Measurements from ENCODE around the gene CLCNKB.

The CLCNKB gene

DNA sequence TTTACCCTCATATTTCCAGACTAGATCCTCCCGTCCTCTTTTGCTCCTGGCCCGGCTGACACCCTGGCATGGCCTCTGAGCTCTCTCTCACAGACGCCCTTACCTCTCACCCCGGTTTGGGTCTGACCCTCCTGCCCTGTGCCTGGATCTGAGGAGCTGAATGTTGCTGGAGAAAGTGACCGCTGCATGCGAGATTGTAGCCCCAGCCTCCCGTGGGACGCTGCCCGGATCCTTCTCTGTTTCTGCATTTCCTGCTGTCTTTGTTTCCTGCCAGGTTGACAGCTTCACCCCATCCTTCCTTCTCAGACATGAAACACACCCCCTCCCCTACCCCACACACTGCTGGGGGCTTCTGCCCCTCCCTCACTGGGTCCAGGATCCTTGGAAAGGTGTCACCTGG lies 20.3 kb downstream of the CLCNKB start:
- no peaks in the 10 kb centered on the region for H3K9me2 ChIP-seq (replicated peaks; ENCODE audit: control insufficient read depth, low read length)
- H3K36me3 ChIP-seq (ENCODE audit: control insufficient read depth, low read length) = no peaks in the 10 kb centered on the region
- no peak overlapping the region for H3K27ac ChIP-seq (ENCODE audit: low read depth, low read length)
- H3K27me3 ChIP-seq (ENCODE audit: control insufficient read depth, low read length) = peaks cover 9% of the 10 kb centered on the region
- no peaks in the 10 kb centered on the region for H4K20me1 ChIP-seq (ENCODE audit: control insufficient read depth, insufficient read depth, low read depth, low read length)
- no peaks in the 10 kb centered on the region for H3K9me3 ChIP-seq (ENCODE audit: control insufficient read depth, insufficient read depth, low read length)
- H3K4me2 ChIP-seq (ENCODE audit: low read length) = no peak overlapping the region
- no peaks in the 10 kb centered on the region for H3K79me2 ChIP-seq (ENCODE audit: control insufficient read depth, low read length)
- TF ChIP-seq EZH2phosphoT487 (IDR thresholded peaks at IDR 0.05; ENCODE audit: borderline replicate concordance, low read length) = no peak
- TF ChIP-seq, protein P1, sequence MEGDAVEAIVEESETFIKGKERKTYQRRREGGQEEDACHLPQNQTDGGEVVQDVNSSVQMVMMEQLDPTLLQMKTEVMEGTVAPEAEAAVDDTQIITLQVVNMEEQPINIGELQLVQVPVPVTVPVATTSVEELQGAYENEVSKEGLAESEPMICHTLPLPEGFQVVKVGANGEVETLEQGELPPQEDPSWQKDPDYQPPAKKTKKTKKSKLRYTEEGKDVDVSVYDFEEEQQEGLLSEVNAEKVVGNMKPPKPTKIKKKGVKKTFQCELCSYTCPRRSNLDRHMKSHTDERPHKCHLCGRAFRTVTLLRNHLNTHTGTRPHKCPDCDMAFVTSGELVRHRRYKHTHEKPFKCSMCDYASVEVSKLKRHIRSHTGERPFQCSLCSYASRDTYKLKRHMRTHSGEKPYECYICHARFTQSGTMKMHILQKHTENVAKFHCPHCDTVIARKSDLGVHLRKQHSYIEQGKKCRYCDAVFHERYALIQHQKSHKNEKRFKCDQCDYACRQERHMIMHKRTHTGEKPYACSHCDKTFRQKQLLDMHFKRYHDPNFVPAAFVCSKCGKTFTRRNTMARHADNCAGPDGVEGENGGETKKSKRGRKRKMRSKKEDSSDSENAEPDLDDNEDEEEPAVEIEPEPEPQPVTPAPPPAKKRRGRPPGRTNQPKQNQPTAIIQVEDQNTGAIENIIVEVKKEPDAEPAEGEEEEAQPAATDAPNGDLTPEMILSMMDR (IDR thresholded peaks at IDR 0.05; ENCODE audit: low read depth, low read length, poor library complexity, severe bottlenecking) = no peak
- no peaks in the 10 kb centered on the region for H3F3A ChIP-seq (ENCODE audit: control insufficient read depth, insufficient read depth)
- no peaks in the 10 kb centered on the region for H3K4me1 ChIP-seq (ENCODE audit: control insufficient read depth, low read length)
- no peak overlapping the region for H3K4me3 ChIP-seq (ENCODE audit: low read length)

DNA sequence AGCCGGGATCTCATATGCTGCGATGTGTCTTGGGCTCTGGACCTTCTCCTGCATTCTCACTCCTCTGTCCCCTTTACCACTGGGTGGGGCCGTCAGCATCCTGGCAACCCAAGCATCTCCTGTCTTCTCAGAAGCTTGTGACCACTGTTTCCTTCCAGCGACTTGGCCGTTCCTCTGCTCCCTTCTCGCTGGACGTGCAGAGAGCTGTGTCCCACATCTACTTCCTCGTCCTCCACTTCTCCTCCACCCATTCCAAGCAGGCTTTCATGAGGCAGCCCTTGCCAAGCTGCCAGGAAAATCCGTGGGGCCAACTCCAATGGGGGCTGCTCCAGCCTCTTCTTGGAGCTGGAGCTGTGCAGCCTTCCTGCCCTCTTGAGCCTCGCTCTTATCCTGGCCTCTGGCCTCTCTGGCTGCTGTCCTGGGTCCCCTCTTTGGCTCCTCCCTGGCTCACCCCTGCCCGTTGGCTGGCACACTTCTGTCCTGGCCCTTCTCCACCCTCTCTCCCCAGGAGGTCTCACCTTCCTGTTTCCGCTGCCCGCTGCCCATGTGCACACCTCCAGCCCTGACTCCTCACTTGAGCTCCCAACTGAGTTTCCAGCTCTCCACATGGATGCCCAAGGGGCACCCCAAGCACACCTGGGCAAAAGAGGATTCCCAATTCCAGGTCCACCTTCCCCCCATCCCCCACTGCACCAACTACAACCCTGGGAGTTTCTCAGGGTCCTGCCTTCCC lies 21.1 kb downstream of the CLCNKB start:
- H3K4me2 ChIP-seq (ENCODE audit: low read length) = no peak overlapping the region
- no peaks in the 10 kb centered on the region for H3K9me3 ChIP-seq (ENCODE audit: control insufficient read depth, insufficient read depth, low read length)
- no peaks in the 10 kb centered on the region for H3F3A ChIP-seq (ENCODE audit: control insufficient read depth, insufficient read depth)
- no peaks in the 10 kb centered on the region for H4K20me1 ChIP-seq (ENCODE audit: control insufficient read depth, insufficient read depth, low read depth, low read length)
- no peak overlapping the region for H3K4me3 ChIP-seq (ENCODE audit: low read length)
- H3K27ac ChIP-seq (ENCODE audit: low read depth, low read length) = no peak overlapping the region
- H3K79me2 ChIP-seq (ENCODE audit: control insufficient read depth, low read length) = no peaks in the 10 kb centered on the region
- H3K9me2 ChIP-seq (replicated peaks; ENCODE audit: control insufficient read depth, low read length) = no peaks in the 10 kb centered on the region
- peaks cover 16% of the 10 kb centered on the region for H3K27me3 ChIP-seq (ENCODE audit: control insufficient read depth, low read length)
- H3K36me3 ChIP-seq (ENCODE audit: control insufficient read depth, low read length) = no peaks in the 10 kb centered on the region
- TF ChIP-seq, protein P1 (IDR thresholded peaks at IDR 0.05; ENCODE audit: low read depth, low read length, poor library complexity, severe bottlenecking) = no peak
- no peak for TF ChIP-seq EZH2phosphoT487 (IDR thresholded peaks at IDR 0.05; ENCODE audit: borderline replicate concordance, low read length)
- H3K4me1 ChIP-seq (ENCODE audit: control insufficient read depth, low read length) = no peaks in the 10 kb centered on the region

DNA sequence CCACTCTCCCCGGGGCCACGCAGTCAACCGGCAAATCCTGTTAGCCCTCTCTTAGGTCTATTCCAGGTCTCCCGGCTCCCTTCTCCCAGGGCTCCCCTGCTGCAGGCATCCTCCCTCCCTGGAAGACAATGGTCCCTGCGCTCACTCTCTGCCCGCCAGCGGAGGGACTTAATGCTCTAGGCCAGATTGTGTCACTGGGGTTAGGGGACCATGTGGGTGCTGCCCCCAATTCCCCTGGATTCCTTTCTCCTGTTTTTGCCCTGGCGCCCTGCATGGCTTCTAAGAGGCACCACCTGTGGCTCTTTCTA lies 21.6 kb downstream of the CLCNKB start:
- Histone ChIP-seq H3K9me2 (replicated peaks; ENCODE audit: control insufficient read depth, low read length) (no peaks in the 10 kb centered on the region), H3K4me1 (ENCODE audit: control insufficient read depth, low read length) (no peaks in the 10 kb centered on the region), H3K79me2 (ENCODE audit: control insufficient read depth, low read length) (no peaks in the 10 kb centered on the region), H3K4me3 (ENCODE audit: low read length) (no peak overlapping the region), H3K36me3 (ENCODE audit: control insufficient read depth, low read length) (no peaks in the 10 kb centered on the region), H3K27ac (ENCODE audit: low read depth, low read length) (no peak overlapping the region), H3F3A (ENCODE audit: control insufficient read depth, insufficient read depth) (no peaks in the 10 kb centered on the region), H3K4me2 (ENCODE audit: low read length) (no peak overlapping the region), H4K20me1 (ENCODE audit: control insufficient read depth, insufficient read depth, low read depth, low read length) (no peaks in the 10 kb centered on the region), H3K9me3 (ENCODE audit: control insufficient read depth, insufficient read depth, low read length) (no peaks in the 10 kb centered on the region), H3K27me3 (ENCODE audit: control insufficient read depth, low read length) (peaks cover 16% of the 10 kb centered on the region)
- TF ChIP-seq, protein P1 (IDR thresholded peaks at IDR 0.05; ENCODE audit: low read depth, low read length, poor library complexity, severe bottlenecking) = no peak
- TF ChIP-seq EZH2phosphoT487 (IDR thresholded peaks at IDR 0.05; ENCODE audit: borderline replicate concordance, low read length) = no peak

Measured in DOHH2 (cell line).